ENCODE measurements around the gene PREX1. TPM values are rescaled to one million over a fixed set of nuclear protein-coding genes. Genes with fewer than 3 reads are reported as not detected.
"Not testable (repeated sequence)": the region's sequence is repeated elsewhere in the genome, so short reads cannot be mapped to it uniquely, and the experiment has no call there.

Gene PREX1
- 10 to 100 TPM; 82.8 to 86.5 TPM for total RNA-seq

DNA sequence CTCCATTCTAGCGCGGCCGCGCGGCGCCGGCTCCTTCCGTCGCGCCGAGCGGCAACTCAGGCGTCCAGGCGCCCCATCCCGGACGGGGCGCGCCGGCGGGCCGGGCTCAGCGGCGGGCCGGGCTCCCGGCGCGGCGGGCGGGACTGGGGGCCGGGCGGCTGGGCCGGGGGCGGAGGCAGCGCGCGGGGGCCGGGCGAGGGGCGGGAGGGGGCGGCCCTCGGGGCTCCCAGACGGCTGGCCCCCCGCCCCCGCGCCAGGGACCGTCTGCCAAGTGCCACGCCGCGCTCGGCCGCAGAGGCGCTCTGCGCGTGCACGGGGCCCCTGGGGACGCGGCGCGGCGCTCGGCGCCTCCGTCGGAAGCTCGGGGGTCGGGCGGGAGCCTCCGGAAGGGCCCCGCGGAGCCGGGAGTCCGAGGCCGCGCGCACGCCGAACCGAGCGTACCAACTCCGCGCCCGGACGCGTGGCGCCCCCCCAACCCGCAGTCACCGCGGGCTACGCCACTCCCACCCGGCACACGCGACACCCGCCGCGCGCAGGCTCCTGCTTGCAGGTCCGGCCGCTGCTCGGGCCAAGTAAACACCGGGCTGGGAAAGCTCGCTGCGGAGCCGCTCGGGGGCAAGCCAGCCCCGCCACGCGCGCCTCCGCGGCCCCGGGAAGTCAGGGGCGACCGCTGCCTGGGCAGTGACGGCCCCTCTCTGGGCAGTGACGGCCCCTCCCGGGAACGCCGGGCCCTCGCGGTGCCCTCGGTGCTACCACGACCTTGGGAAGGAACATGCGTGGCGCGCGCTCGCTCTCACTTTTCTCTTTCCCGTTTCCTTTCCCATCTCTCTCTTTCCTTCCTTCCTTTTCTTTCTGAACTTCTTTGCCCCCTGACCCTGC is at the start of gene PREX1:
PREX1 (minus strand) TSS at position 145 of the 879 bp plus-strand sequence; CDS start at position 6, 139 bp downstream.
- ChIA-PET CTCF (interaction anchor here (0.6 to 2.1 kb wide), 6 partner anchors 10 to 173 kb away, joined by 3 to 7 read pairs (median 4); no protein-coding TSS in a partner anchor), POLR2A (interaction anchor here (0.8 to 2.1 kb wide), 9 partner anchors 14 to 218 kb away, joined by 3 to 9 read pairs (median 3); partner anchors contain the start of gene CSE1L)

GRCh38 chr20:48877304-48877703 is 49.5 kb upstream of the PREX1 start:
- POLR2A ChIA-PET = no interaction called here
- CTCF ChIA-PET = interaction anchor here (0.6 kb wide), 1 partner anchor 28 kb away, joined by 3 read pairs; no protein-coding TSS in a partner anchor

- CTCF ChIA-PET = interaction anchor here (1.0 to 1.4 kb wide), 2 partner anchors 29 to 218 kb away, joined by 3 to 4 read pairs; no protein-coding TSS in a partner anchor
Observed at GRCh38 chr20:48875914-48876240, 48.1 kb upstream of the PREX1 start.

GRCh38 chr20:48875233-48875913 is 47.6 kb upstream of the PREX1 start:
- ChIA-PET CTCF (interaction anchor here (1.0 to 1.4 kb wide), 2 partner anchors 29 to 218 kb away, joined by 3 to 4 read pairs; no protein-coding TSS in a partner anchor), POLR2A (interaction anchor here (0.6 kb wide), 1 partner anchor 28 kb away, joined by 3 read pairs; no protein-coding TSS in a partner anchor)

More at GRCh38 chr20:48875914-48876240, 48.1 kb upstream of the PREX1 start:
- POLR2A ChIA-PET = interaction anchor here (0.6 kb wide), 1 partner anchor 28 kb away, joined by 3 read pairs; no protein-coding TSS in a partner anchor

GRCh38 chr20:48869442-48869841 is 41.6 kb upstream of the PREX1 start:
- POLR2A ChIA-PET = not testable (repeated sequence)
- CTCF ChIA-PET = interaction anchor here (0.9 kb wide), 1 partner anchor 19 kb away, joined by 4 read pairs; no protein-coding TSS in a partner anchor

GRCh38 chr20:48866936-48867335 is 39.1 kb upstream of the PREX1 start:
- CTCF ChIA-PET = no interaction called here
- POLR2A ChIA-PET = no interaction called here

DNA sequence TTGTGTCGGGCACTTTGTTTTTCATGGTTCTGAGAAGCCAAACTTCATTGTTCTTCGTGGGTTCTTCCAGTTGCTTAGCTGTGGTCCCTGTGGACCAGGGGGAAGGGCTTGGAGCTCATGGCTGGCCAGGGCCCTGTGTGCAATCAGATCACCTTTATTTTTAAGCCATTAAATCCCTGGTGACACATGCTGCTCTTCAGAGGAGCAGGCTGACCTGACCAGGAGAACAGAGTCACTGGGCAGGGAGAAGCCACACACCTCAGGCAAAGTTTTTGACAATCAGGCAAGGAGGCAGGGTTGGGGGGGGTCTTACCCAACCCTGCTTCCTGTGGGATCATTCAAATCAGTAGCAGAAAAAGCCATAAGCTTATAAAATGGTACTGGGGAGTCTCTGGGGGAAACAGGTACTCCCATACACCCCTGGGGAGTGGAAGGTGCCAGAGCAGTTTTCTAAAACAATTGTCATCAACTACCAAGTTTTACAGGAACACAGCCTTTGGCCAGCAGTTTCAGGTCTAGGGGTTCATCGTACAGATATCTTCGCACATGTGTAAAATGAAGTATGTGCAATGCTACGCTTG is 37.0 kb upstream of the PREX1 start:
- POLR2A ChIA-PET = no interaction called here
- CTCF ChIA-PET = no interaction called here

GRCh38 chr20:48864254-48864653 is 36.5 kb upstream of the PREX1 start:
- POLR2A ChIA-PET = no interaction called here

GRCh38 chr20:48862279-48862678 is 34.5 kb upstream of the PREX1 start:
- CTCF ChIA-PET = no interaction called here
- POLR2A ChIA-PET = no interaction called here

More at GRCh38 chr20:48864254-48864653, 36.5 kb upstream of the PREX1 start:
- CTCF ChIA-PET = no interaction called here

- POLR2A ChIA-PET = no interaction called here
Observed at GRCh38 chr20:48861444-48861843, 33.6 kb upstream of the PREX1 start.

GRCh38 chr20:48858075-48858790 is 30.4 kb upstream of the PREX1 start:
- ChIA-PET POLR2A (no interaction called here), CTCF (interaction anchor here (0.6 kb wide), 1 partner anchor 231 kb away, joined by 3 read pairs; no protein-coding TSS in a partner anchor)

More at GRCh38 chr20:48861444-48861843, 33.6 kb upstream of the PREX1 start:
- CTCF ChIA-PET = no interaction called here

DNA sequence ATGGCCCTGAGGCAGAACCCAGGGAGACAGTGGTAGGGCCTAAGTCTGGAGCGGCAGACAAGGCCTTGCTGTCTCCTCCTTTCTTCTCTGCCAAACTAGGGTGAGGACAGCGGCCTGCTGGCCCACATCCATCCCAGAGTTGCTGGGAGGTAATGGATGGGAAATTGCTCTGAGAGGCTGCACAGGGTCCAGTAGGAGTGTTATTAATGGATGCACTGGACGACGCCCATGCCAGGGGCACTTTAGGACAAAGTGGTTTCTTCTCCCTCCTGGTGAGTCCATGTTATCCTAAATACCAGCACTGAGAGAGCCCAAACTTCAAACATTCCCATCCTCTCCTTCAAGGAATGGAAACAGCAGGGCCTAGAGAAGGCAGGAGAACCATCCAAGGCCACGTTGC is 28.3 kb upstream of the PREX1 start:
- POLR2A ChIA-PET = no interaction called here
- CTCF ChIA-PET = no interaction called here

GRCh38 chr20:48855046-48855445 is 27.2 kb upstream of the PREX1 start:
- CTCF ChIA-PET = no interaction called here
- POLR2A ChIA-PET = no interaction called here

- ChIA-PET CTCF (no interaction called here), POLR2A (interaction anchor here (0.5 kb wide), 1 partner anchor 160 kb away, joined by 3 read pairs; no protein-coding TSS in a partner anchor)
Observed at GRCh38 chr20:48852609-48853008, 24.8 kb upstream of the PREX1 start.

GRCh38 chr20:48851579-48851978 is 23.8 kb upstream of the PREX1 start:
- ChIA-PET POLR2A (no interaction called here), CTCF (no interaction called here)

GRCh38 chr20:48850977-48851299 is 23.1 kb upstream of the PREX1 start:
- ChIA-PET POLR2A (no interaction called here), CTCF (interaction anchor here (1.0 kb wide), 1 partner anchor 18 kb away, joined by 4 read pairs; no protein-coding TSS in a partner anchor)

- CTCF ChIA-PET = interaction anchor here (1.0 kb wide), 1 partner anchor 18 kb away, joined by 4 read pairs; no protein-coding TSS in a partner anchor
- POLR2A ChIA-PET = no interaction called here
Observed at GRCh38 chr20:48850257-48850976, 22.6 kb upstream of the PREX1 start.

DNA sequence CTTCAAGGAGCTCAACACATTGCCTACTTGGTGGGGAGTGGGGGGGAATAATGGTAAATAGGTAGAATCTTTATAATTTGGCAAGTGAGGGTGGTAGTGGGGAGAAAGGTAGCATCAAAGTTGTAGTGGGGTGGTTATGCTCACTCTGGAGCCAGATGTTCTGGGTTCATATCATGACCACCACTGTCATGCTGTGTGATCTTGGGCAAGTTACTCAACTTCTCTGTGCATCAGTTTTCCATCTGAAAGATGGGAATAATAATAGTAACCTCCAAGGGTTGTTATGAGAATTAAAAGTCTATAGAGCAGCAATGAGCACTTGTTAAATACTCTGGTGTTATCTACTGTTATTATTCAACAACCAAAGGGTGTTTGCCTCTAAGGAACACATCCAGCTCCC is 22.0 kb upstream of the PREX1 start:
- ChIA-PET POLR2A (interaction anchor here (0.6 kb wide), 1 partner anchor 1368 kb away, joined by 5 read pairs; no protein-coding TSS in a partner anchor), CTCF (no interaction called here)

DNA sequence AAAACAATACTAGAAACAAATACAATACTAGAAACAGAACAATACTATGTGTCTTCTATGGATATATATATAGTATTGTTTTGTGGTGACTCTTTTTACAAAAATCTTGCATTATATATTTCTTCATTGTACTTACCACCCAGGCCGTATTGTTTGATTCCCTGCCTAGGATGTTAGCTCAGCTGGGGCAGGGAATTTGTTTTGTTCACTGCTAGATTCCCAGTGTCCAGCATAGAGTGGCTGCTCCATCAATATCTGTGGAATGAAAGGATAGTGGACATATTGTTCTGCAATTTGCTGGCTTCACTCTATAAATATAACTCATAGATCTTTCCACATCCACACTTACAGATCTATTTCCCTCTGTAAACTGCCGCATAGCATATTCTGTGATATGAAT is 21.5 kb upstream of the PREX1 start:
- CTCF ChIA-PET = no interaction called here
- POLR2A ChIA-PET = interaction anchor here (0.6 kb wide), 1 partner anchor 1369 kb away, joined by 5 read pairs; no protein-coding TSS in a partner anchor
